ENCODE measurements around the gene TYSND1. TPM values are rescaled to one million over a fixed set of nuclear protein-coding genes. Genes with fewer than 3 reads are reported as not detected.

The TYSND1 gene
- total RNA-seq, 2 experiments from 2014 or later: 33.4 to 48.1 TPM

- H3K4me2 ChIP-seq (ENCODE audit: low read length): no peak overlapping the region
- no TSS peak for BruUV-seq (replicated peaks)
- intact Hi-C loops (cut with micrococcal nuclease; ENCODE audit: unreplicated experiment): no loop called here
- no peak overlapping the region for H2AFZ ChIP-seq (ENCODE audit: low read length)
- no peaks in the 10 kb centered on the region for H3K4me1 ChIP-seq (ENCODE audit: insufficient read depth, low read length, poor library complexity, severe bottlenecking)
- POLR2A ChIA-PET: interaction anchor here (1.2 kb wide), 1 partner anchor 8 kb away, joined by 3 read pairs; no protein-coding TSS in a partner anchor
- no peak for DNase-seq (ENCODE audit: low spot score)
- H3K9me2 ChIP-seq (ENCODE audit: insufficient read depth, low read length): no peaks in the 10 kb centered on the region
- TF ChIP-seq CTCF (conservative IDR thresholded peaks at IDR 0.05; ENCODE audit: low read length): no peak
- TF ChIP-seq EZH2phosphoT487 (IDR thresholded peaks at IDR 0.05; ENCODE audit: borderline replicate concordance, low read depth, low read length): no peak
- no peaks in the 10 kb centered on the region for H3K9me3 ChIP-seq (ENCODE audit: low read length)
- no peaks in the 10 kb centered on the region for H3K79me2 ChIP-seq (ENCODE audit: insufficient read depth, low read depth, low read length)
- no peaks in the 10 kb centered on the region for H4K20me1 ChIP-seq (ENCODE audit: insufficient read depth, low read length)
- CTCF ChIA-PET (ENCODE audit: unreplicated experiment): no interaction called here
- H3K4me3 ChIP-seq (ENCODE audit: low read depth, low read length, poor library complexity, severe bottlenecking): no peak overlapping the region
- H3K27ac ChIP-seq (ENCODE audit: low read depth, low read length, poor library complexity, severe bottlenecking): no peak overlapping the region
- no peaks in the 10 kb centered on the region for H3K36me3 ChIP-seq (ENCODE audit: insufficient read depth, low read length)
Observed at GRCh38 chr10:70121281-70121949, 25.1 kb downstream of the TYSND1 start.

- no TSS peak for BruUV-seq (replicated peaks)
- Histone ChIP-seq H4K20me1 (ENCODE audit: insufficient read depth, low read length) (no peaks in the 10 kb centered on the region), H3K27ac (ENCODE audit: low read depth, low read length, poor library complexity, severe bottlenecking) (no peak overlapping the region), H3K4me1 (ENCODE audit: insufficient read depth, low read length, poor library complexity, severe bottlenecking) (no peaks in the 10 kb centered on the region), H3K4me2 (ENCODE audit: low read length) (no peak overlapping the region), H3K9me3 (ENCODE audit: low read length) (no peaks in the 10 kb centered on the region), H2AFZ (ENCODE audit: low read length) (no peak overlapping the region), H3K79me2 (ENCODE audit: insufficient read depth, low read depth, low read length) (no peaks in the 10 kb centered on the region), H3K9me2 (ENCODE audit: insufficient read depth, low read length) (no peaks in the 10 kb centered on the region), H3K4me3 (ENCODE audit: low read depth, low read length, poor library complexity, severe bottlenecking) (no peak overlapping the region), H3K36me3 (ENCODE audit: insufficient read depth, low read length) (no peaks in the 10 kb centered on the region)
- intact Hi-C loops (cut with micrococcal nuclease; ENCODE audit: unreplicated experiment): no loop called here
- DNase-seq (ENCODE audit: low spot score): no peak
- CTCF ChIA-PET (ENCODE audit: unreplicated experiment): no interaction called here
- no peak for TF ChIP-seq CTCF (conservative IDR thresholded peaks at IDR 0.05; ENCODE audit: low read length)
- TF ChIP-seq EZH2phosphoT487 (IDR thresholded peaks at IDR 0.05; ENCODE audit: borderline replicate concordance, low read depth, low read length): no peak
- POLR2A ChIA-PET: no interaction called here
Observed at GRCh38 chr10:70120417-70120816, 26.1 kb downstream of the TYSND1 start.

- H3K4me1 ChIP-seq (ENCODE audit: insufficient read depth, low read length, poor library complexity, severe bottlenecking): no peaks in the 10 kb centered on the region
- intact Hi-C loops (cut with micrococcal nuclease; ENCODE audit: unreplicated experiment): loop anchor here (5.0 kb wide), 1 partner anchor 258 kb away; no protein-coding TSS in a partner anchor
- no peak overlapping the region for H3K4me2 ChIP-seq (ENCODE audit: low read length)
- POLR2A ChIA-PET: no interaction called here
- CTCF ChIA-PET (ENCODE audit: unreplicated experiment): no interaction called here
- no peaks in the 10 kb centered on the region for H3K79me2 ChIP-seq (ENCODE audit: insufficient read depth, low read depth, low read length)
- DNase-seq (ENCODE audit: low spot score): no peak
- no peaks in the 10 kb centered on the region for H4K20me1 ChIP-seq (ENCODE audit: insufficient read depth, low read length)
- no peaks in the 10 kb centered on the region for H3K36me3 ChIP-seq (ENCODE audit: insufficient read depth, low read length)
- no peaks in the 10 kb centered on the region for H3K9me2 ChIP-seq (ENCODE audit: insufficient read depth, low read length)
- no TSS peak for BruUV-seq (replicated peaks)
- H3K4me3 ChIP-seq (ENCODE audit: low read depth, low read length, poor library complexity, severe bottlenecking): no peak overlapping the region
- no peak overlapping the region for H3K27ac ChIP-seq (ENCODE audit: low read depth, low read length, poor library complexity, severe bottlenecking)
- H3K9me3 ChIP-seq (ENCODE audit: low read length): no peaks in the 10 kb centered on the region
- no peak overlapping the region for H2AFZ ChIP-seq (ENCODE audit: low read length)
- TF ChIP-seq CTCF (conservative IDR thresholded peaks at IDR 0.05; ENCODE audit: low read length) (no peak), EZH2phosphoT487 (IDR thresholded peaks at IDR 0.05; ENCODE audit: borderline replicate concordance, low read depth, low read length) (no peak)
Observed at GRCh38 chr10:70119623-70120022, 26.9 kb downstream of the TYSND1 start.

All from OCI-LY7 (cell line).